ENCODE results near the gene GADL1.

DNA sequence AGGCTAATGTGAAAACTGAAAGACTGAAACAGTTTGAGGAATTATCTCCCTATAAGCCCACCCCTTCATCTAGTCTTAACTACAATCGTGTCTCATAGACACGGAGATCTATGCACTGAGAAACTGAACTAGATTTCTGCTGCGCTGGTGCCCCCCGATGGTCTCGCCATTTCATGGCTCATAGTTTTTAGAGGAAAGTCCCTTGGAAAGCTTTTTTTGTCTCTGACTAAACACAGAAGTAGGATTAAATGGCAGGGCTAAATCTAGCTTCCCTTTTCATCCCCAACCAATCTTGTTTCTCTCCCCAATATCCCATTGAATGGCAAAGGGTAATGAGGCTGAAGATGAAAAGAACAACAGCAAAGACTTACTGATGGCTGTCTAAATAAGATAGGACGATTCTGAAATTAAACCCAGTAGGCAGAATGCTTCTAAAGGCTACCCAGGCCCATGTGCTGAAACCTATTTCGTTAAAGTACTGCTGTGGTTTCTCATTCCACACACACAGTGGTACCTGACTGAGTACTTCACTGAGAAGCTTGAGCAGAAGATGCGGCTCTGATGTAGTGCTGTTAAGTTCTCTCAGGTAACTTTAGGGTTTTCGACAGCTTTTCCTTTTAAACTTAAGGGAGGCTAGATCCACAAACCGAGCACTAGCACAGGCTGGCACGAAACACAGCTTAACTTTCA, 142.7 kb downstream of the GADL1 start:
- TF ChIP-seq CTCF (IDR thresholded peaks at IDR 0.05; ENCODE audit: low read depth, low read length, poor library complexity, severe bottlenecking) (peak; percentile 51), EZH2phosphoT487 (IDR thresholded peaks at IDR 0.05; ENCODE audit: borderline replicate concordance, low read length) (no peak)

All from DOHH2 (cell line).